HG02763 (cell line): ENCODE data around the gene RAB21.

Experiments used
- ATAC-seq: cut with Tn5 transposase; IDR thresholded peaks from one replicate; pipeline ENCODE4 v1.9.1; 2021; ENCODE audit warnings: mild to moderate bottlenecking, moderate library complexity; ENCODE audit not compliant: unreplicated experiment

Gene RAB21, protein sequence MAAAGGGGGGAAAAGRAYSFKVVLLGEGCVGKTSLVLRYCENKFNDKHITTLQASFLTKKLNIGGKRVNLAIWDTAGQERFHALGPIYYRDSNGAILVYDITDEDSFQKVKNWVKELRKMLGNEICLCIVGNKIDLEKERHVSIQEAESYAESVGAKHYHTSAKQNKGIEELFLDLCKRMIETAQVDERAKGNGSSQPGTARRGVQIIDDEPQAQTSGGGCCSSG

DNA sequence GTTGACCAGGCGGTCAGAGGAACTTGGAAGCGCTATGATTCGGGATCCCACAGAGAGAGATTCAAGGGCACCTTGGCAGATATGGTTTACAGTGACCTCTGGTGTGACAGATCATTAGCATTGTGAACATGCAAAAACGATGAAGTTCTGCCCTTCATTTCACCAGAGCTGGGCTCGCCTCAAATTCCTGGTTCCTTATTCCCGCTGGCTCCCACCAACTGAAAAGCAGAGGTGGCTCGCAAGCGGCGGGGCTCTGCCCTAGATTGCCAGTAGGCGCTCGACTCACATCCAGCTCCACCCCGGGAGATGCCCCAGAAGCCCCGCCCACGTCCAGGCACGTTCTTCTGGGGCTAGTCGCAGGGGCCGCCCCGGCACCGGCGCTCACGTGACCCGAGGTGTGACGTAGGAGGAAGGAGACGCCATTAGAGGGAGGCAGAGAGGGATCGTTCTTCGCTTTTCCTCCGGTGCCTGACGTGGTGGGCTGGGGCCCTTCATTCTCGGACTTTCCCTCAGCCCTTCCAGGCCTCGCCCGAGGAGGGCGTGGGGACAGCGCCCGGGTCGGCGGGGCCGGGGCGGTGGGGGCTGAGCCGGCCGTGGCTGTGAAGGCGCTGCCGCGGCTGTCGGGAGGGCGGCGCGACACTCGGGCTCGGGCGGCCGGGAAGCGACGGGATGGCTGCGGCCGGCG, at the start of gene RAB21:
TSS of gene RAB21 (plus strand) at position 403 of the 685 bp plus-strand sequence. CDS start at position 670, 267 bp downstream.
- ATAC-seq = peak; percentile 96

GRCh38 chr12:71704920-71705319, 49.7 kb upstream of the RAB21 start:
- ATAC-seq = no peak

DNA sequence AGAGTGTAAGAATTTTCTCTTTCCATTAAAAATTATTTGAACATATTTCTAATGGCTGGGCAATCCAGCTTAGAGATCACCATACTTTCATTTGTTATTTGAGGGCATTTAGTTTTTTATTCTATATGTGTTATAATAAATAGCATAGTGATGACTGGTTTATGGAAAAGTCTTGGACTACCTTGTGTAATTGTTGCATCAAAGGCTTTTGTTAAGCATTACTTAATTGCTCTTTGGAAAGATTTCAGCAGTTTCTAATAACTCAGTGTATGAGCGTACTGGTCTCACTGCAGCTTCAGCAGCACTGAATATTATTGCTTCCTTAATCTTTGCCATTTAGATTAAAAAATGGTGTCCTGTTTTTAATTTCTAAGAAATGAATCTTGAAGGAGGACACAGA, 46.0 kb upstream of the RAB21 start:
- ATAC-seq = no peak

DNA sequence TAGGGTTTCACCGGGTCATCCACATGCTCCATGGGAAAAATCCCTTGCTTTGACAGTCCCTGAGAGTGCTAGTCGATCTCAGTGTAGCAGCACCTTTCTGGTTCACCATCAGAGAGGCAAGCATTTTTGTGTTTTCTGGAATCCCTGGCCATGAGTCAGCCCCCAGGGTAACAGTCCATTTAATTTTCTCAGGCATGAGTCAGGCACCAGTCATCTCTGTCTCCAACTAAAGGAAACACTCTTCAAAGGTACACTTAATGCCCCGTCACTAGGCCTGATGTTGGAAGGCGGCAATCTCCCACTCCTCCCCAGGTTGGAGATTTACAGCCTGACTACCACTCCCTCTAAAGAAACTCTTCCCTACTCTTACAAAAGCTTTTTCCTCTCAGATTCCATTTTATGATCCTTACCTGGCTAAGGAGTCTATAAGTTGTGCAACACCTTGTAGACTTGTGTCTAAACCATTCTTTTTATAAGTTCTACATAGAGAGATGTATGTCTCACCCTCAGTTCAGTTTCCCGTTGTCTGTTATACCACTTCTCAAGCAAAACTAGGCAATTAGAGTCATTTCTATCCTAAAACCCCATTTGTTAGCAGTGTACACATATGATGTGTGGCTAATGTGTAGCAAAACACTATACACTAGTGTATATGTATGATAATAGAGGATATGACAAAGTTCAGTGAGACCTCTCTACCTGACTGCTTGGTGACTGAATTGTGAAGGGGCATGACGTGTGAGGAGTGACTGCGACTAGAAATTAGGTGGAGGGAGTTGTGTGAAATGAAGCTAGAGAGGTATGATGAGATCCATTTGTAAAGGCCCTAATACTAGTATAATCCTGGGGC, 44.2 kb upstream of the RAB21 start:
- no peak for ATAC-seq

GRCh38 chr12:71718611-71719010, 36.1 kb upstream of the RAB21 start:
- no peak for ATAC-seq

GRCh38 chr12:71719647-71720370, 34.9 kb upstream of the RAB21 start:
- ATAC-seq = no peak

DNA sequence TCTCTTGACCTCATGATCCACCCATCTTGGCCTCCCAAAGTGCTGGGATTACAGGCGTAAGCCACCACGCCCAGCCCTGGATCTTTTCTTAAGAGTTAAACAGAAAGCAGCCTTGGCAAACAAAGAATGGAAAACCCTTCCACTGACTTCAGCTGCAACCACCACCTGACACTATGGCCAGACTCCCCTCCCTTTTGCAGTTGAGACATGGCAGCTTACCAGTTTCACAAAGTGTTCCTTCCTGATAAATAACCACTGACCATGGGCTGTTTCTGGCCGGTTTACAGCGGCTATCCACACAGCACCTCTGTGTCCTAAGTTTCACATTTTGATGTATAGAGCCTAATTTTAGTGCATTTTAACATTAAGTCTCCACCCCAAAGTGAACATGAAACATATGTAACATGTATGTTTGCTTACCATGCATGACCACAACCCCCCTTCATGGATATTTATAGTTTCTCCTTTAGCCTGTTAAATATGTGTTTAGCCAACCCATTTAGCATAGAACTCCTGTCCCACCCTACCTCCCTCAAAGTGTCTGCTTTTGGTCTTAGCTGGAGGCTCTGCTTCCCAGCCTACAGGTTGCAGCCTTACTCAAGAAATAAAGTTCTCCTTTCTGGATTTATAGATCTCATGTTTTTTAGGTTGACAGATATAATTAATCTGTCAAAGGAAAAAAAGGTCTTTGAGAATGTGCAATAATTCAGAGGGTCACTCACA, 32.7 kb upstream of the RAB21 start:
- no peak for ATAC-seq

GRCh38 chr12:71725011-71725410, 29.7 kb upstream of the RAB21 start:
- ATAC-seq = no peak

DNA sequence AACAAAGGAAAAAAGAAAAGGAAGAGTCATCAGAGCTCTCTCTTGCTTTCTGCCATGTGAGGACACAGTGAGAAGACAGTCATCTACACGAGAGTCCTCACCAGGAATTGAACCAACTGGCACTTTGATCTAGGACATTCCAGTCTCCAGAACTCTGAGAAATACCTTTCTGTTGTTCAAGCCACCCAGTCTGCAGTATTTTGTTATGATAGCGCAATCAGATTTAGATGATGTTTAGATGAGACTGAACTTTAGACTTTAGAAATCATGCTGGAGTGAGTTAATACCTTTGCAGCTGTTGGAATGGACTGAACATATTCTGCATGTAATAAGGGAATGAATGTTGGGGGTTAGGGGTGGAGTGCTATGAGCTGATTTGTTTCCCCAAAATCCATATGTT, 28.1 kb upstream of the RAB21 start:
- no peak for ATAC-seq

- no peak for ATAC-seq
Observed at GRCh38 chr12:71727958-71728357, 26.7 kb upstream of the RAB21 start.

GRCh38 chr12:71730936-71731335, 23.7 kb upstream of the RAB21 start:
- ATAC-seq = no peak

DNA sequence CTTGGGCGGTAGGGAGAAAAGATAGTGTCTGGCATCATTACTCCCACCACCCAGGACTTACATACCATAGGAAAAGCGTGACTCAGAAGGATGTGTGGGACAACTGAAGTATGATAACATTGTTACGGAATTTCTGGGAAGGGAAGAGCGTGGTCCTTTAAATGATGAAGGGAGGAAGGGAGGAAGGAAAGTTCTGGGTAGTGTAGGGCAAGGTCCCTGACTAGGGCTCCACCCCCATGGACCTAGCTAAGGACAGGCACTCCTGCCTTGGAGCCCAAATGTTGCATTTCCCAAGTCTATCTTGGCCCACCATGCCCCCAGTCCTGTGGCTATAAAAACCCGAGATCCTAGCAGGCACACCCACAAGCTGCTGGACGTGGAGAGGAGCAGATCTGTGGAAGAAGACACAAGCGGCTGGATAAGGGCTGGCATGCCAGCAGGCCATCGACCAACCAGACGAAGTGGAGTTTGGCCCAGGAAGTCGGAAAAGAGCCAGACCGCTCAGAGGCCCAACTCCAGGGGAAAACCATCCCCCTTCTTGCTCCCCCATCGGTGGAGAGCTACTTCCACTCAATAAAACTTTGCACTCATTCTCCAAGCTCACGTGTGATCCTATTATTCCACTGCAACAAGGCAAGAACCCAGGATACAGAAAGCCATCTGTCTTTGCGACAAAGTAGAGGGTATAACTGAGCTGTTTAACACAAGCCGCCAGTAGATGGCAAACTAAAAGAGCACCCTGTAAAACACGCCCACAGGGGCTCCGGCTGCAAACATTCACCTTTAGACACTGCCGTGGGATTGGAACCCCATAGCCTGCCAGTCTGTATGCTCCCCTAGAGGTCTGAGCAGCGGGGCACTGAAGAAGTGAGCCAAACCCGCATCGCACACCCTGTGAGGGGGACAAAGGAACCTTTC, 23.0 kb upstream of the RAB21 start:
- no peak for ATAC-seq

GRCh38 chr12:71732357-71732712, 22.3 kb upstream of the RAB21 start:
- ATAC-seq = no peak

GRCh38 chr12:71737197-71737596, 17.5 kb upstream of the RAB21 start:
- ATAC-seq = no peak

- no peak for ATAC-seq
Observed at GRCh38 chr12:71742998-71743397, 11.7 kb upstream of the RAB21 start.

- ATAC-seq = no peak
Observed at GRCh38 chr12:71744522-71745300, 10.0 kb upstream of the RAB21 start.

- peak; percentile 75 for ATAC-seq
Observed at GRCh38 chr12:71746974-71747611, 7.6 kb upstream of the RAB21 start.
